GM18868 (cell line): ENCODE measurements around the gene CATSPERD.

Source experiments
- ATAC-seq: cut with Tn5 transposase; IDR thresholded peaks from one replicate; pipeline ENCODE4 v1.9.1; 2021; ENCODE audit warnings: mild to moderate bottlenecking, moderate library complexity; ENCODE audit not compliant: unreplicated experiment

The CATSPERD gene

DNA sequence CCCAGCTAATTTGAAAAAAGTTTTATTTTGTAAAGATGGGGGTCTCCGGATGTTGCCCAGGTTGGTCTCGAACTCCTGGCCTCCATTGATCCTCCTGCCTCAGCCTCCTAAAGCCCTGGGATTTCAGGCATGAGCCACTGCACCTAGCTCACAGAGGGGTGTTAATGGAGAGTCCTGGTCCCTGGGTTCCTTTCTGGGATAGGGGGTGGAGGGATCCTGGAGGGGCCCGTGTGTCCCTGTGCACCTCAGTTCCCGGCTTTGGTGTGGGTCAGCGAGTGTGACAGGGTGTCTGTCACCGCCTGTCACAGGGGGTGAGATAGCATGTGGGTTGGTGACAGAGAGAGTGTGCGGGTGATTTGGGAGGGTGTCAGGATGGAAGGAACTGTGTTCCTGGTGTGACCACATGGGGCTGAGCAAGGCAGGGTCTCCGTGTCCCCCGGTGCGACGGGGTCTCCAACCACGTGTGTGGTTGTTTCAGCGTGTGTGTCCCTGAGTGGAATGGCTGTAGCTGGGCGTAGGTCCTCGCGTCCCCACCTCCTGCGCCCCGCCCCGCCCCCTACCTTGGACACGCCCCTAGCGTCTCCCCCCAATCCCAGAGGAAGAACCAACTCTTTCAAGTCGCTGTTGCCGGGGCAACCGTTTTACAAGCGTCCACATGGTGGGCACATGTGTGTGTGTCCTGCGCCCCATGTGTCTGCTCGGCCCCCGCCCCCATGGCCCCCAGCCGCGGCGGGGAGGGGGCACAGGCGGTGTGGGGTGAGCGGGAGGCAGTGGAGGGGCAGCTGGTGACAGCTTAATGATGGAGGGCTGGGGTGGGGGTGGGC lies 81.6 kb downstream of the CATSPERD start:
- no peak for ATAC-seq

GRCh38 chr19:5803441-5803751 lies 83.0 kb downstream of the CATSPERD start:
- ATAC-seq: no peak

- peak; percentile 83 for ATAC-seq
Observed at GRCh38 chr19:5803752-5804515, 83.5 kb downstream of the CATSPERD start.

DNA sequence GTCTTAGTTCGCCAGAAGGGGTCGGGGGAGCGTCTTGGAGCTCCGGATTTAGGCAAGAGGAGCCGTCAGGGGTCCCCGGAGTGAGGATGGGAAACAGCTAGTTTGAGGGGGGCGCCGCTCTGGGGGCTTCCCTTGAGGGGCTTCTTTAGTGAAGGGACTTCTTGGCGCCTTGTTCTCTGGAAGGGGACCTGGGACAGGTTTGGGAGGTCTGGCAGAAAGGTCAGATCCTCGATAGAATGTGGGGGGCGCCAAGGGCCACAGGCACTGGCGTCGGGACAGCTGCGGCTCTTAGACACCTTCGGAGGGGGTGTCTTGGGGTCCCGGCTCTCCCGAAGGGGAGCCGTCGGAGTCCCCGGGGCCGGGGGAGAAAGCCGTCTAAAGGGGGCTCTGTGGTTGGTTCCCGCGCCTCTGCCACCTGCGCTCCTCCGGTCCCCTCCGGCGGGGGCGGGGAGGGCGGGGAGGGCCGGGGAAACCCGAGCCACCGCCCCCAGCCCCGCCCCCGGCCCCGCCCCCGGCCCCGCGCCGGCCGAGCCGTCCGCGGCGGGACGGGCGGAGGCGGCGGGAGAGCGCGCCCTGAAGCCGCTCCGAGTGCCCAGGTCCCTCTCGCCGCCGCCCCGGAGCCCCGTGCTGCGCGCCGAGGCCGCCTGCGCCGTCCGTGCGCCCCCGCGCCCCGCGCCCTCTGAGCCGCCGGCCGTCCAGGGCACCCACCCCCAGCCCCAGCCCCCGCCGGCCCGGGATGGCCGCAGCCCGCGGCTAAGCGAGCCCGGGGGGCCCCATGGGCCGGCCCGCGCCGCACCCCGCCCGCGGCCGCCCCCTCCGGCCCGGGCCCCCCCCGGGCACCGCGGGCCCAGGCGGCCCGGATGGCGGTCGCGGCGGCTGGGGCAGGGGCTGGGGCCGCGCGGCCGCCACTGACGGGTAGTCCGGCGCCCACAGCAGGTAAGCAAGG lies 84.4 kb downstream of the CATSPERD start, which contains the start of gene NRTN:
NRTN (plus strand) TSS at position 552 of the 946 bp plus-strand sequence. CDS start 19,099 bp downstream, outside the sequence.
- no peak for ATAC-seq

- ATAC-seq: no peak
Observed at GRCh38 chr19:5805462-5806132, 85.2 kb downstream of the CATSPERD start.

DNA sequence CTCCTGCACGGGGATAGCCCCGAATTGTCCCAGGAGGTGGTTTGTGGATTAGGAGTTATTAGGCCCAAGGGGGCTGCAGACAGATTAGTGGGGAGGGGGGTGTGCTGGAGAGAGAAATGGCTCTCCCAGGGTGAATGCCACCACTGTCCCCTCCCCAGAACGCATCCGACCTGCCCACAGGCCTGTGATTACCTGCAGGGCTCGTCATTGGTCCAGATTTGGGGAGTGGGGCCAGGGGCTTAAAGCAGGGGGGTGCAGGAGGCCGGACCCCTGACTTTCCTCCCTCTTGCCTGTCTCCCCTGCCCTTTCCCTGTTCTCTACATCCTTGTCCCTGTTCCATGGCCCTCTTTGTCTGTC lies 85.7 kb downstream of the CATSPERD start:
- no peak for ATAC-seq

DNA sequence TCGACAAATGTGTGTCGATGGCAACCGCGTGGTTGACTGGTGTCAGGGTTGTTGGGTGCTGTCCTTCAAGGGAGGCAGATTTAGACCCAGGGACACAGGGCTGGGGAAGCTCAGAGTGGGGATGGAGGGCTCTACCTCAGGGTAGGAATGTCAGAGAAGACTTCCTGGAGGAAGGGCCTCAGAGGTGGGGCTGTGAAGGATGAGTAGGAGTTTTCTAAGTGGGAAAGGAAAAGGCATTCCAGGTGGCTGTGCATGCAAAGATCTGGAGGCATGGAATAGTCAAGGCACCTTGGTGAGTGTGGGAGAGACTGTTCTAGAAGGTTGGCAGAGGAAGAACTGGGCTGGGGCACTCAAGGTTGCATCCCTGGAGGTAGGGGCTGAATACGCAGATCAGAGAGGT lies 86.5 kb downstream of the CATSPERD start:
- no peak for ATAC-seq

DNA sequence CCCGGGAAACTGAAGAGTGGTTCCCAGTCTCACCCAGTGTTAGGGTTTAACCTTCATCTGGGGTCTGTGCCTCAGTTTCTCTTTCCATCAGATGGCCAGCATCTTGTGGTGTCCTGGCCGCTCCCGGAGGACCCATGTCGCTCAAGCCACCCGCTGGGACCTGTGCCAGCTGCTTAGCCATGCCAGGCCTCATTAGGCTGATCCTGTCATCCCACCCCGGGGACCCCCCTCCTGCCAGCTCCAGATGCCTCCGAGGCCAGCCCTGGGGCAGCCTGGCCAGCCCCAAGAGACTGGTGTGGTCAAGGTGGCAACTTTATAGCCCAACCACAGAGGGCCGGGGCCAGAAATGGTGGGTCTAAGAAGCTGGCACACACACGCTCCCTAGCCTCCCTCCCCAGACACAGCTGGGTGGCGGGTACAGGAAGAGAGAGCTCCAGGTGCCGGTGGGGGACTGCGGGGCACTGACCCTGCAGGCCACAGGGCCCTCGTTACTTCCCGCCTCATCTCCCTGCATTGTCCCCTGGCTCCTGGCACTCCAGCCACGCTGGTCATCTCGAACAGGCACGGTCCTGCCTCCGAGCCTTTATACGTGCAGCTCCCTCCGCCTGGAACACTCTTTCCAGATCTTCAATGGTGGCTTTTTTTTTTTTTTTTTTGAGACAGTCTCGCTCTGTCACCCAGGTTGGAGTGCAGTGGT lies 87.8 kb downstream of the CATSPERD start:
- ATAC-seq: no peak

GRCh38 chr19:5809053-5809452 lies 88.6 kb downstream of the CATSPERD start:
- ATAC-seq: no peak

- no peak for ATAC-seq
Observed at GRCh38 chr19:5809469-5809868, 89.0 kb downstream of the CATSPERD start.

GRCh38 chr19:5811117-5811516 lies 90.7 kb downstream of the CATSPERD start:
- ATAC-seq: no peak

GRCh38 chr19:5814123-5814851 lies 93.8 kb downstream of the CATSPERD start:
- no peak for ATAC-seq

GRCh38 chr19:5814852-5815246 lies 94.4 kb downstream of the CATSPERD start:
- no peak for ATAC-seq

DNA sequence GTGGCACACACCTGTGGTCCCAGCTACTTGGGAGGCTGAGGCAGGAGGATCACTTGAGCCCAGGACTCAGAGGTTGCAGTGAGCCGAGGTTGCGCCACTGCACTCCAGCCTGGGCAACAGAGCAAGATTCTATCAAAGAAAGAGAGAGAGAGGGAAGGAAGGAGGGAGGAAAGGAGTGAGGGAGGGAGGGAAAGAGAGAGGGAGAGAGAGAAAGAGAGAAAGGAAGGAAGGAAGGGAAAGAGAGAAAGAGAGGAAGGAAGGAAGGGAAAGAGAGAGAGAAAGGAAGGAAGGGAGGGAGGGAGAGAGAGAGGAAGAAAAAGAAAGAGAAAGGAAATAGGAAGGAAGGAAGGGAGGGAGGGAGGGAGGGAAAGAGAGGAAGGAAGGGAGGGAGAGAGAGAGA lies 96.8 kb downstream of the CATSPERD start:
- no peak for ATAC-seq

DNA sequence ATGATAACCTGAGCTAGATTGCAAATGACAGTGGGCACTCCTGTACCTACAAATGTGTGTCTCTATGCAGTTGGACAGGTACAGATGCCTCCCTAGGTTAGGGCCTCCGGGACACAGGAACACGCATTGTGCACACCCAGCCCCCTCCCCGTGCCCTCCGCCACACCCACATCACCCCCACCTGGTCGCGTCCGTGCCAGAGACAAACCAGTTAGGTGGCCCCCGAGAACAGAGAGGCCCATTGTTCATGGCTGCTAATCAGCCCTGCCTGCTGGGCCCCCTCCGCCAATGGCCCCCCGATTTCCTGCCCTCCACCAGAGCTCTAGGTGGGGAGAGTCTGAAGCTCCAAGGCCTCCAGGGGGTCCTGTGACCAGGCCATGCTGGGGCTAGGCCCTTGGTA lies 98.2 kb downstream of the CATSPERD start:
- no peak for ATAC-seq

GRCh38 chr19:5820785-5821184 lies 100.3 kb downstream of the CATSPERD start:
- no peak for ATAC-seq

DNA sequence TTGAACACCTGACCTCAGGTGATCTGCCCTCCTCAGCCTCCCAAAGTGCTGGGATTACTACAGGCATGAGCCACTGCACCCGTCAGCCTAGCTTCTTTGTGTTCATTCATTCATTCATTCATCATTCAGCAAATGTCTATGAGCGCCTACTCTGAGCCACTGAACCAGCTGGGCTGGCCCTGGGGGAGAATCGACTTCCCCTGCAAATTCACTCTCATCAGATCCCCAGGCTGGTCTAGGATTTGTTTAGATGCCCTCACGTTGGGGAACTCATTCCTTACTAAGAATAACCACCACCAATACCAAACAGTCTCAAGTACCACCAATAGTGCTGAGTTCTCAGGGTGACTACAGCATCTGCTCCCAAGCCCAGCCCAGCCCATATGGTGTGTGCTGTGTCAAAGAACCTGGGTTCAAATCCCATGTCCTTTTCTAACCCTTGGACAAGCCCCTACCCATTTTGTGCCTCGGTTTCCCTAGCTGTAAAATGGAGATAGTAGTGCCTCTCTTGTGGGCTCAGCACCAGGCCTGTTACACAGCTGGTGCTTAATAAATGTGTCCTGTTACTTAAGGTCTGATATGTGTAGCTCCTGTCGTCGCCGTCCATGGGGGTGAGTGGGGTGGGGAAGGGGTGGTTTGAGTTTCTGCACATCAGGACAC lies 101.2 kb downstream of the CATSPERD start:
- ATAC-seq: no peak

DNA sequence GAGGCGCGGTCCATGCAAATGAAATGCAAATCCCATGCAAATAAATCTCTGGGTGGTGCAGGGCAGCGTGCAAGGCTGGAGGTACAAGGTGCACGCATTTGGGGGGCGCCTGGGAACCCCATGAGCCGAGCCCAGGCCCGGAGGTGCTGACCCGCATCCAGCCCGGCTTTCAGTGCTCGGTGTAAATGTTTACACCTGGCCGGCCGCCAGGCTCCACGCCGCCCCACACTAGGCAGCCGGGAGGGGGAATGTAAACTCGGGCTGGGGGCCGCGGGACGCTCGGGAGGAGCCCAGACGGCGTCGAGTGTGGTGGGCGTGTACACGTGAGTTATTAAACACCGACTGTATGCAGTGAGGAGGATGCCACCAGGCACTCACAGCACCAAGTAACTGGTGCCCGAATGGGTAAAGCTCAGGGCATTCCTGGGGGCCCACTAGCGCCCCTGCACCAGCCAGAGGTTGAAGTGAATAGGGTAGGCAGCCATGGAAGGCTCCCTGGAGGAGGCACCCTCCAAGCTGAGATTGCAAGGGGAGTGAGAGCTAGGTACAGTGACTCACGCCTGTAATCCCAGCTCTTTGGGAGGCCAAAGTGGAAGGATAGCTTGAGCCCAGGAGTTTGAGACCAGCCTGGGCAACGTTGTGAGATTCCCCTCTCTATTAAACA lies 101.9 kb downstream of the CATSPERD start:
- ATAC-seq: no peak
